8988T (cell line): ENCODE results near the gene ZNF568.

ENCODE experiments used
- DNase-seq: peaks from one replicate; pipeline ENCODE4 v3.0.0; 2011

The ZNF568 gene

GRCh38 chr19:37007587-37008220 is 91.6 kb downstream of the ZNF568 start:
- no peak for DNase-seq

- DNase-seq, result no peak
These were observed 93.7 kb downstream of the ZNF568 start for GRCh38 chr19:37009871-37010270.

DNA sequence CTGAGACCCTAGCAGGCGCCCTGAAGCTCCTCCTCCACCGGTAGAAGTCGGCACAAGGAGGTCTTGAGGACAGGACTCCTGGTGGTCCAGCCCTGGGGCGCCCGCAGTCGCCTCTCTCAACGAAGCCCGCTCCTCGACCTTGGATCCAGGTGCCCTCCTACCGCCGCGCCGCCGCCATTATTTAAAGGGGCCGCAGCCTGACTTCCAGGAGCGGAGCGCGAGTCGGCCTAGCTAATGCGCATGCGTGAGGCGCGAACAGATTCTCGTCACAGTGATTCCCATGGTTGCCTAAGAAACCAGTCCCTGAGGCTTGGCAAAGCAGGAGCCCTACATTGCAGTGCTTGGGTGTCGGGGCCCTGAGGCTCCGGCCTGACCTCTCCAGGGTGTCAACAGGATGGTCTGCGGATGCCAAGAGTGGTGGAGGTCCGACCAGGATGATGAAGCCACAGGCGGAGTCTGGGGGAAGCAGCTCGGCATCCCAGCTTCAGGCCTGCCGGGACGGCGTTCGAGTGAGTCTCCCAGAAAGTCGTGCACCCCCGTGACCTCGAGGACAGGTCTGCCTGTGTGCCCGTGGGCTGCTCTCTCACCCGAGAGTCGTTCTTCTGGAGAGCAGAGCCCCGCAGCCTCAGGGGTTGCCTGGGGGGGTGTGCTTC is 96.1 kb downstream of the ZNF568 start:
- DNase-seq, result no peak

DNA sequence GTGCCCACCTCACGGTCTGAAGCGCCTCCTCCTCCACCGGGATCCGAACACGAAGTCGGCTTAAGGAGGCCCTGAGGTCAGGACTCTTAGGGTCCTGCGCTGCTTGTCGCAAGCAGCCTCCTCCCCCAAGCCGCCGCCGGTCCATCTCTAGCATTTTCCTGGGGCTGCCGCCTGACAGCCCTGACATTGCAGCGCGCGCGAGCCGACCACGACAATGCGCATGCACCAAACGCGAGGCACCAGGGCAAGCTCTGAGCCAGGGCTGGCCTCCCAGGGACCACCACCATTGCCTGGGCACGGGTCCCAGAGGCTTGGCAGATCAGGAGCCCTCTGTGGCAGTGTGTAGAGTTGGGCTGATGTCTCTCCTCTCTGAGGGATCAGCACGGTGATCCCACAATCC is 98.3 kb downstream of the ZNF568 start:
- DNase-seq, result no peak

DNA sequence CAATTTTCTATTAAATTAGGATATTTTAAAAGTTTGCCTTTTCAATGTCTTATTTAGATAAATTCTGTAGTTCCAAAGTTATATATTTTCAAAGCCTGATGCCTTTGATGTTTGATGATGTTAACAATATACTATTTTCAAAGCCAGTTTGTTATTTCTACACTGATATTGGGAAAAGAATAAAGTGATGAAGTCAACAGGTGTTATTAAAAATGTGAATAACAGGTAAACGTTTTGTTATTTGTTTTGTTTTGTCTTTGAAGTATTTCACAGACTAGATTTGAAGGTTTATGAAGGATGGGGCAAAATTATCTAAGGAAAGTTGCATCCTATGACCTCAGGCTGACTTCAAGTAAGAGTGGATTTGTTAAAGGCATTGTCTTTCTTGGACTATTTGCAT is 129.0 kb downstream of the ZNF568 start:
- no peak for DNase-seq
